Breast epithelium (tissue), 3 donors: ENCODE data around the gene SDC4.
"Not testable (repeated sequence)": the region's sequence is repeated elsewhere in the genome, so short reads cannot be mapped to it uniquely, and the experiment has no call there.

ENCODE experiments used
- CTCF ChIP-seq, 3 donors: fragments of 450-650 bp; IDR thresholded peaks; one replicate each; pipeline ENCODE4 v1.5.1; 2016 to 2017; ENCODE audit warnings: antibody characterized with exemption in 3 of 3, mild to moderate bottlenecking in 3 of 3, moderate library complexity in 3 of 3
- POLR2A ChIP-seq: fragments of 450-650 bp; IDR thresholded peaks from one replicate; pipeline ENCODE4 v1.6.1; 2016; ENCODE audit warnings: antibody characterized with exemption, mild to moderate bottlenecking, moderate library complexity
- POLR2AphosphoS5 ChIP-seq, 3 donors: sonication (generic); formaldehyde crosslinking; IDR thresholded peaks; one replicate each; pipeline ENCODE4 v1.6.1; 2017; ENCODE audit warnings: antibody characterized with exemption in 3 of 3

GRCh38 chr20:45350795-45351194 lies 2.6 kb upstream of the SDC4 start:
- TF ChIP-seq CTCF (IDR thresholded peaks at IDR 0.05); POLR2A; POLR2AphosphoS5 (IDR thresholded peaks at IDR 0.05): not testable (repeated sequence)
